Measurements from ENCODE around the gene LMNA.
"Not testable (repeated sequence)": the region's sequence is repeated elsewhere in the genome, so short reads cannot be mapped to it uniquely, and the experiment has no call there.

Gene LMNA

DNA sequence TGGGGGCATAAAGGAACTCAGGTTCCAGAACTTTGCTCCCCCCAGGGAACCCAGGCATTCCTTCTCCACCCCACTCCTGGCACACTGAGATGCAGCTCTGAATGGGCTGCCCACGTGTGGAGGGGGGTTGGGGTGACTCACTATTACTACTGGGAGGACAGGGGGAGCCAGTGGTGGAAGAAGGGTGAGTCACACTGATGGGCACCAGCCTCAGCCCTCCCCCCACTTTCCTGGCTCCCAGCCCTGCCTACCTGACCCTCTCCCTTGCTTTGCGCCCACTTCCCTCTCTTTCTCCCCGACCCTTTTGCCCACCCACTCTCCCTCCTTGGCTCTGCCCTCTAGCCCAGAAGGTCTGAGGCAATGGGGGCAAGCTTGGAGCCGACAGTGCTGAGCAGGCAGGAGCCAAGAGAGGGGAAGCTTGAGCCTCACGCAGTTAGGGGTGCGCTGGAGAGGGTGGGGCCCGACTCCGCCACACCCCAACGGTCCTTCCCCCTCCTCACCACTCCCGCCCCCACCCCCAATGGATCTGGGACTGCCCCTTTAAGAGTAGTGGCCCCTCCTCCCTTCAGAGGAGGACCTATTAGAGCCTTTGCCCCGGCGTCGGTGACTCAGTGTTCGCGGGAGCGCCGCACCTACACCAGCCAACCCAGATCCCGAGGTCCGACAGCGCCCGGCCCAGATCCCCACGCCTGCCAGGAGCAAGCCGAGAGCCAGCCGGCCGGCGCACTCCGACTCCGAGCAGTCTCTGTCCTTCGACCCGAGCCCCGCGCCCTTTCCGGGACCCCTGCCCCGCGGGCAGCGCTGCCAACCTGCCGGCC lies at the start of gene LMNA:
LMNA (plus strand) TSS at position 611 of the 818 bp plus-strand sequence. CDS start 208 bp downstream, outside the sequence.
- DNase-seq (ENCODE audit: low spot score) = peak; percentile 94

DNA sequence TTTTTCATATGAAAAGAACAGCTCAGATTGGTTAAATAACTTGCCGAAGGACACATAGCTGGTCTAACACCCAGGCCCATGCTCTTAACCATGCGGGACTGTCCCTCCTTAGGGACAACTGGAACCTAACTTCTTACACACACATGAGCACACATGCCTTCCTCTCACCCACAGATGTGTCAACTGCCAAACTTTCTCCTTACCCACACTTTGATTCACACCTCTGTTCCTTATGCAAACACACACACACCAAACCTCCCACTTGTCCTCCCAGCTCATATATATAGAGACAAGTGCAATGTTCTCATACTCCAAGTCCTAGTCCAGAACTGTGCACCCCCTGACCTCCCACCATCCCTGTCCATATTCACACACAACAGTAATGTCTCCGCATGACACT lies 49.3 kb upstream of the LMNA start:
- DNase-seq (ENCODE audit: low spot score) = no peak

DNA sequence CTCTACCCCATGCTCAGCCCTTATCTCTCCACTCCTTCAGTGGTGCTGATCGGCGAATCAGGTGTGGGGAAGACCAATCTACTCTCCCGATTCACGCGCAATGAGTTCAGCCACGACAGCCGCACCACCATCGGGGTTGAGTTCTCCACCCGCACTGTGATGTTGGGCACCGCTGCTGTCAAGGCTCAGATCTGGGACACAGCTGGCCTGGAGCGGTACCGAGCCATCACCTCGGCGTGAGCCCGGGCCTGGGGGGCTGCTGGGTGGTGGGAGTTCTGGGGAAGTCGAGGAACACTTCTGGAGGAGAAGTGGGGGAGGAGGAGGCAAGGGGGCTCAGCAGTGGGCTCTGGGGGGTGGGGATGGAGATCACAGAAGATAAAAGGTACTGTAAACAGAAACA lies 48.6 kb upstream of the LMNA start:
- no peak for DNase-seq (ENCODE audit: low spot score)

DNA sequence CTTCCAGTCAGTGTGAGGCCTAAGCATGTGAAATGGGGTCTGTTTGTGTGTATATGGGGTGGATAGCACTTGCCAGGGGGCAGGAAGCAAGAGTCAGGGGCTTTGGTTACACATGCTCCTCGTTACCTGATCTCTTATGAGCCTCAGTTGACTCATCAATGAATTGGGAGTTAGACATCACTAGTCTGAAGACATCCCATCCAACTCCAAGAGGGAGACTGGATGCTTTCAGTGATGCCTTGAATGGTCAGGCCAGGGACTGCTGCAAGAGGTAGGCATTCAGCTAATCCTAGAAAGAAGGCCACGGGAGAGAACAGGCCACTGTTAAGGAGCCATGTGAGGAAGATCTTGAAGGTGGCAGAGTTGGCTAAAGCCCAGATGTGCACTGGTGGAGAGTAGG lies 47.2 kb upstream of the LMNA start:
- DNase-seq (ENCODE audit: low spot score) = no peak

DNA sequence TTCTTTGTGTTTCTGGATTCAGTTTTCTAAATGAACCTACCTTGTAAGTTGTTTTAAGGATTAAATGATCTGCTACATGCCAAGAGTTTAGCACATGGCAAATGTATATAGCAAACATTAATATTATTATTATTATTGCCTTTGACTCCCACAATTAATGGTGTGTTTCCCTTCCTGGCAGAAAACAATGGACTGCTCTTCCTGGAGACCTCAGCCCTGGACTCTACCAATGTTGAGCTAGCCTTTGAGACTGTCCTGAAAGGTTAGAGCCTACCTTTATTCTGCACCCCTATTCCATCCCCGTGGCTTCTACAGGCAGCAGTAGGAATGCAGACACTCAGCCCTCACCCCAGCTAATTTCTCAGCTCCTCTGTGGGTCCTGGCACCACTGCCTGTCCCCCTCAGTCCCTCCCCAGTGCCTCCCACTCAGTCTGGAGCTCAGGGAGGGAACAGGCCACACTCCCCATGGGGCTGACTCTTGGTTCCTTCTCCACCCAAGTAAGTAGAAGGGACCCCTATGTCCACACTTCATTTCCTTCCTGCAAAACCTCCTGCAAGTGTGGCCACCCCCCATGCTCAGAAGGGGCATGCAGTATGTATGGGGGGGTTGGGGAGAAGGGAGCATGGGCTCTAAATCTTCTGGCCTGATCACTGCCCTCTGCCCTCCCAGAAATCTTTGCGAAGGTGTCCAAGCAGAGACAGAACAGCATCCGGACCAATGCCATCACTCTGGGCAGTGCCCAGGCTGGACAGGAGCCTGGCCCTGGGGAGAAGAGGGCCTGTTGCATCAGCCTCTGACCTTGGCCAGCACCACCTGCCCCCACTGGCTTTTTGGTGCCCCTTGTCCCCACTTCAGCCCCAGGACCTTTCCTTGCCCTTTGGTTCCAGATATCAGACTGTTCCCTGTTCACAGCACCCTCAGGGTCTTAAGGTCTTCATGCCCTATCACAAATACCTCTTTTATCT lies 44.7 kb upstream of the LMNA start:
- no peak for DNase-seq (ENCODE audit: low spot score)

DNA sequence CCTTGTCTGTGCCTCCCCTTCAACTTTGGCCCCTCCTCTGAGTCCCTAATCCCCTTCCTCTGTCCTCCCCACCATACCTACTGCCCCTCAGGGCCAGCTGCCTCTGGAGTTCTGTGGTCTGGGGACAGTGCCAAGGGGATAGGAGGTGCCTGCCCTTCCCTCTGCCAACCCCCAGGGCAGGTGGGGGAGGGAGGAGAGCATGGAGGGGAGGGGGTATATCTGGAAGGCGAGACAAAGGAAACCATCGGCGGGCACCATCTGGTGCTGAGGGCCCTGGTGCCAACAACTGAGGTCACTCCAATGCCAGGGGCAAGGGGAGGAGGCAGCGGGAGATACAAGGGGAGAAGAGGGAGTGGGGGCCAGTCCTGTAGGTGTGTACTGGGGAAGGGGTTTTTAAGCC lies 44.0 kb upstream of the LMNA start:
- DNase-seq (ENCODE audit: low spot score) = no peak

DNA sequence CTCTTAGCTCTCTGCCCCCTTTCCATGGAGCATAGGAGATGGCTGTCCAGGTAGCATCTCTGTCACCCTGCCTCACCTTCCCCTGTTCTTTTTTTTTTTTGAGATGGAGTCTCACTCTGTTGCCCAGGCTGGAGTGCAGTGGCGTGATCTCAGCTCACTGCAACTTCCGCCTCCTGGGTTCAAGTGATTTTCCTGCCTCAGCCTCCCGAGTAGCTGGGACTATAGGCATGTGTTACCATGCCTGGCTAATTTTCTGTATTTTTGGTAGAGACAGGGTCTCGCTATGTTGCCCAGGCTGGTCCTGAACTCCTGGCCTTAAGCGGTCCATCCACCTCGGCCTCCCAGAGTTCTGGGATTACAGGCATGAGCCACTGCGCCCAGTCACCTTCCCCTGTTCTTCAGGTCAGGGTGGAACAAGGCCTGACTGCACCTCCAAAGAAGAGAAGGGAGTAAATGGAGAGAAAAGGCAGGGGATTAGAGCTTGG lies 43.1 kb upstream of the LMNA start:
- not testable (repeated sequence) for DNase-seq (ENCODE audit: low spot score)

DNA sequence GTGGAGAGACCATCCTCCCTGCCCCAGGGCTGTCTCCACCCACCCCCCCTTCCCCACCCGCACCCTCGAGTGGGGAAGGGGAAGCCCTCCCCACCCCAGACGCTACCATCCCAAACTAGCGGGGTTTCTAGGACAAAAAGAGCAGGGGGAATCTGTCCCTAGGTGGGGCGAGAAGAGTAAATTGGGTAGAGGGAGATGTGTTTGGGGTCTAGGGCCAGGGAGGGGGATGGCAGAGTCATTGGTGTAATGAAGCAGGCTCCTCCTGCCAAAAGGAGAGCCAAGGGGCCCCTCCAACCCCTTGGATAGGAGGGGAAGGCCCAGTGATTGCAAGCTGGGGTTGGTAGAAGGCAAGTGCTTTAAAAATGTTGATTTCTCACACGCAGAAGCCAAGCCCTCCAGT lies 42.3 kb upstream of the LMNA start:
- no peak for DNase-seq (ENCODE audit: low spot score)

DNA sequence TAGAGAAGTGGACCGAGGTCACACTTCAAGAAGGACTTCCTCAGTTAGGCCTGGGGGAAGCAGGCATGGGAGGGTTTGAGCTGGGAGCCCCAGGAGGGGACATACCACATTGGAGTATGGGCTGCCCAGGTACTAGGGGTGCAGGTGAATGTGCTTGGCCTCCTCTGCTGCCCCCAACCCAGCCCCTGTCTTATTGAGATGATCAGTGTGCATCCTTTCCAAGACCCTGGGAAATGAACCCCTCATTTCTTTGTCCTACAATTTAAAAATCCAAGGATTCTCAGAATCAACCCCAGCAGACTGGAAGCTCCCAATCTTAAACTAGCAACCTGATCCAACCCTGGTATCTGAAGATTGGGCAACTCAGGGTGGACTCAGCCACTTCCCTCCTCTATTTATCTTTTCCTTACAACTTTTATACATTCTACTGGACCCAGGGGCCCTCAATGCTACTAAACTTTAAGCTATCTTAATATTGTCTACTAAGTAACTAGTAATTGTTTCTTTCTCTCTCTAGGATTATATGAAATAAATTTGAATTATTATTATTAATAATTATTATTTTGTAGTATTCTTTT lies 41.3 kb upstream of the LMNA start:
- no peak for DNase-seq (ENCODE audit: low spot score)

DNA sequence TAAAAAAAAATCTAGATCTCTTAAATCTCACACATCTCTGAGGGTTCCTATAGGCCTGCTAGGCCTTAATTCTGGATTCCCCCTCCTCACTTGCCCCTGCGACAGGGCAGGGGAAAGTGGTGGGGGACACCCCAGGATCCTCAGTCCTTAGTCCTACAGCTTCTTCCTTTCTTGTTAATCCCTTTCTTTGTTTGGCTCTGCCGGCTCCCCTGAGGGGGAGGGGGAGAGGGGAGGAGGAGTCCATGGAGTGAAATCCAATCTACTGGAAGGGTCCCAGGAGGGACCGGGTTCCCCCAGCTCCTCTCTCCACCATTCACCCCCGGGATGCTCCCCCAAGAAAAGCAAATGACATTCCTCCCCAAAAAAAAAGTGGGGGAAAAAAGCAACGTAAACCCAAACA lies 40.8 kb upstream of the LMNA start:
- DNase-seq (ENCODE audit: low spot score) = no peak

DNA sequence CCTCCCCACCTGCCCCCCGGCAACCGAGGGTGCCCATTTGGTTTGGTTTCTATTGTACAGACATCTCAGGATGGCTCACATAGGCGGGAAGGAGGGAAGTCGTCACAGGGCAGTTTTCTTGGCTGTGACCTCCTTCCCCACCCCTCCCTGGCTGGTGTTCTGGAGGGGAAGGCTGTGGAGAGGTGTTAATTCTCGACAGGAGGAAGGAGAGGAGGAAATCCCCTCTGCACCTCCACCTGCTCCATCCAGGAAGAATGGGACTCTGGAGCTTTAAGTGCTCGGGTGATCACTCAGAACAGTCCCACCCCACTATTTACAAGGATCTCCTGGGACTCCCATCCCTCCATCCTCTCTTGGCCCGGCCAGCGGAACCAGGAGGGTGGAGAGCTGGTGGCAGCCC lies 39.9 kb upstream of the LMNA start:
- no peak for DNase-seq (ENCODE audit: low spot score)

DNA sequence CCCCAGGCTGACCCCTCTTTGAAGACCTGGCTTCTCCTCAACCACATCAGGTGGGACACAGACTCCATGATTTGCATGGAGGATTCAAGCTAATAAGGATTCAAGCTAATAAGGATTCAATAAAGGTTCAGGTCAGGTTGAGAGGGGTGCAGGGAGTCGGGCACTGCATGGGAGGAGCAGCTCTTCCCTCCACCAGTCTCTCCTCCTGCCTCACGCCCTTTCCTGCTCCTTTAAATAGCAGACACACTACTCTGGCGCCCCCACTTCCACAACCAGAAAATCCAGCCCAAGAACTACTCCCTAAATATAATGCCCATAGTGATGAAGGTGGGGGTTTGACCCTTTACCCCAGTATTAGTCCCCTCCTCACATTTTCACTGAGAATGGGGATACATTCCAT lies 39.3 kb upstream of the LMNA start:
- DNase-seq (ENCODE audit: low spot score) = no peak

DNA sequence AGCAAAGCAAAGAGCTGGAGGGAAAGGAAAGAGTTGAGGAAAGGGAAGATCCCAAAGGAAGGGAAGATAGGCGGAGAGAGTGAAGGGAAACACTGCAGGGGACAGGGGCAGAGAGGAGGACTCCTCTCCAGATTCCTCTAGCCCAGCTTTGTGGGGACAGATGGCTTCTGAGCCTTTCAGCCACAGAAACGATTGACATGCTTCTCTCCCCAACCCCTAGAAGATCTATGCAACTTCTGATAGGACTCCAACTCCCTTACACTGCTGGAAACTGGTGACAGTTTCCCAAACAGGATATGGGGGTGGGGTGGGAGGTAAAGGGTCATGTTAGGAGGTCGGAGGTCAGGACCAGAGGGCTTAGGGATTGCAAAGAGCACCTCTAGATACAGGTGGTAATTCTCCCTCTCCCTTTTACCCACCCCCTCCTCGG lies 38.7 kb upstream of the LMNA start:
- no peak for DNase-seq (ENCODE audit: low spot score)

DNA sequence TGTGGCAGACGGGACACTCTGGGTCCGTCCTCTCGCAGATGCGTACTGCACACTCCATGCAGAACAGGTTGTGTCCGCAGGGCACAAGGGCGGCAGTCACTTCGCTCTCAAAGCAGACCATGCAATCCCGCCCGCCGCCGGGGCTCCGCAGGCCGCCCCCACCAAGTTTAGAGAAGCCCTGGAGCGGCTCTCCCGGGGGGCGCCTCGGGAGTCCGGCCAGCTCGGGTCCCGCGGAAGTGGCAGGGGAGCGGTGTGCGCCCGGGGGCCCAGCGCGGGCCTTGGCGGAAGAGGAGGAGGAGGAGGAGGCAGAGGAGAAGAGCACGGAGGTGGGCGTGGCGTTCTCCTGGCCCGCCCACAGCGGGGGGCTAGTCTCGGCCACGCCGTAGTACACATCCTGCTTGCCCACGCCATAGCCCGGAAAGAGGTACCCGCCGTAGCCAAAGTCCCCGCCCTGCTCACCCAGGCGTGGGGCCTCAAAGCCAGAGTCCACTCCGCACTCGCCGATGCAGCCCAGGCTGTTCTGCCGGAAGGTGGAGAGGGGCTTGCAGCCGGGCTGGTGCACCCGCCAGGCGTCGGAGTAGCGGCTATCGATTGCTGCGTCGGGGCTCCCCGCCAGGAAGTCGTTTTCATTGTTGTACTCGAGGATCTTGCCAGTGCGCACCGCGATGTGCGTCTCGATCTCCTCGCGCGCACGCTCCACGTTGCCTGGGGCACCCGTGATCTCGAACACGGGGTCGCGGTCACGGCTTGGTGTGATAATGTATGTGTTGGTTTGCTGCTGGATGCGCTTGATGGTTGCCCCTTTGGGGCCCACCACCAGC lies 37.7 kb upstream of the LMNA start:
- no peak for DNase-seq (ENCODE audit: low spot score)

DNA sequence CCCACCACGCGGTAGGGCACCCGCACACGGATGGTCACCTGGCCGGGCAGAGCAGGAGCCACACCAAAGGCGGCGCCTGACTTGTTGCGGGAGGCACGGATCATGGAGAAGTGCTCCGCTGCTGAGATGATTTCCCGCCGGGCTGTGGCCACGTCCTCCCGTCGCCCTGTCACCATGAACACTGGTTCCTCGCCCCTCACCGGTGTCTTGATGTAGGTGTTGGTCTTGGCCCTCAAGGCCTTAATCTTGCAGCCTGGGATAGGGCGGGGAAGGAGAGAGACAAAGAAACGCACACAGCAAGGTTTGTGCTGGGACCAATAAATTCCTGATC lies 37.1 kb upstream of the LMNA start:
- DNase-seq (ENCODE audit: low spot score) = no peak

DNA sequence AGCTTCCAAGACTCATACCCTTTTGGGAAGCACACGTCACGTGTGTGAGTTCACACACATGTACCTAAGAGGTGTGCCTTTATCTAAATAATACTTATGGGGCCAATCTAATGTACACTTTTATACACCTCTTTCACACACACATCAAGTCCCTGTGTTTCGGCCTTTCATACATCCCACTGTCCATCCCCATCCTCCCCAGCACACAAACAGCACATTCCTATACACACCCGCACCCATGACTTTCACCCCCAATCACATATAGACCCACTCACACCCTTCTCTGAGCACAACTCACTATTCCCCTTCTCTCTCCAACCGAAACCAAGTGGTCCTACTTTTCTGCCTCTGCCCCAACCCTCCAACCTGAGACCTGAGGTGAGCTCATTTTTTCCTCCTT lies 35.8 kb upstream of the LMNA start:
- no peak for DNase-seq (ENCODE audit: low spot score)

DNA sequence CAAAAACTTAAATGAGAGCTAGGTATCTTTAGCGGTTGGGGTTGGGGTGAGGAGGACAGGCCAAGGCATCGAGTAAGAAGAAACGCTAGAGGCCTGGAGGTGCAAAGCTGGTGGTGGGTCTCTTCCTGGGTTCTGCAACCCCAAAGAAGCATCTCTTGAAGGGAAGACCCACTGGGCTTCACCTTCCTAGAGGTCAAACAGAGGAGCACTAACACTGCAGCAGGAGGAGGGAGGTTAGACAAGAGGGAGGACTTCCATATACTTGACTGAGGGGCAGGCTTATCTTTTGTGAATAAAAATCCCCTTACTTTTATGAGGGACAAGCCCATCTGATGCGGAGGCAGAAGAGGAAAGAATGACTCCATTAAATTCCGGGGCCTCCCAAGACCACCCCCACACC lies 34.7 kb upstream of the LMNA start:
- DNase-seq (ENCODE audit: low spot score) = no peak

DNA sequence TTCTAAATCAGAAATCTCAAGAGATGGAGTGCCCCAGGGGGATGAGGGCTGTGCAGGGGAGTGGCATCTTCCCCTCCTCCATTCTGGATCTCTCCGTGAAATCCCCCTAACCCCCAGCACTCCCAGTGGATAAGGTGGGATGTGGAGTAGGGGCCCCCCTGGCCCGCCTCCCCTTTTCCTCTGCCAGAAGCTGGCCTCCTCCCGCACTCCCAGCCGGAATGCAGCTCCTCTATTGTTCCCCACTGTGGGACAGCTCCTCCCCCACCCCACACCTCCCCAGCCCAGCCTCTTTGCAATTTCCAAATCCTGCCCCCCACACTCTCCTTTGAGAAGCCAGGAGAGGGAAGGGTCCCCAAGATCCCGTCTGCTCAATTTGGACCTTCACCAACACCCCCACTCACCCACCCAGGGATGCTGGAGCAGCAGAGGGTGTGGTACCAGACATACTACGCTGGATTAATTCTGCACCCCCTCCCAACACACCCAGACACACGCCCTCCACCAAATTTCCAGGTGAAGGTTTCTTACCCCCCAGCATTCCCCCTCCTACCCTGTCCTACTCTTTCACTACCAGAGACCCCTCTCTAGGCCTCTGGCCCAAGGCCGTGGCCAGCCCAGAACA lies 34.2 kb upstream of the LMNA start:
- DNase-seq (ENCODE audit: low spot score) = no peak

DNA sequence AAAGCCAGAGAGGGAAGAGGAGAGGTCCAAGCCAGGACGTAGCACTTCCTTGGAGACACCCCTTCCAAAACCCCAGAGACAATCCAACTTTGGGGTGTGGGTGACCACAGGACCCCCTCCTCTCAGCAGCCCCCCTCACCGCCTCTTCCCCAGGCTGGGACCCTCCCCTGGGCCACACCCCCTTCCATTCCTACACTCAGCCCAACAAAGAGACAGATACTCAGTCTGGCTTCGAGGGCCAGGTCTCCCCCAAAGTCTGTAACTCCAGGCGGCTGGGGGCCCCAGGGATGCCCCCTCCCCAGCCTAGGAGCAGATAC lies 33.7 kb upstream of the LMNA start:
- no peak for DNase-seq (ENCODE audit: low spot score)

DNA sequence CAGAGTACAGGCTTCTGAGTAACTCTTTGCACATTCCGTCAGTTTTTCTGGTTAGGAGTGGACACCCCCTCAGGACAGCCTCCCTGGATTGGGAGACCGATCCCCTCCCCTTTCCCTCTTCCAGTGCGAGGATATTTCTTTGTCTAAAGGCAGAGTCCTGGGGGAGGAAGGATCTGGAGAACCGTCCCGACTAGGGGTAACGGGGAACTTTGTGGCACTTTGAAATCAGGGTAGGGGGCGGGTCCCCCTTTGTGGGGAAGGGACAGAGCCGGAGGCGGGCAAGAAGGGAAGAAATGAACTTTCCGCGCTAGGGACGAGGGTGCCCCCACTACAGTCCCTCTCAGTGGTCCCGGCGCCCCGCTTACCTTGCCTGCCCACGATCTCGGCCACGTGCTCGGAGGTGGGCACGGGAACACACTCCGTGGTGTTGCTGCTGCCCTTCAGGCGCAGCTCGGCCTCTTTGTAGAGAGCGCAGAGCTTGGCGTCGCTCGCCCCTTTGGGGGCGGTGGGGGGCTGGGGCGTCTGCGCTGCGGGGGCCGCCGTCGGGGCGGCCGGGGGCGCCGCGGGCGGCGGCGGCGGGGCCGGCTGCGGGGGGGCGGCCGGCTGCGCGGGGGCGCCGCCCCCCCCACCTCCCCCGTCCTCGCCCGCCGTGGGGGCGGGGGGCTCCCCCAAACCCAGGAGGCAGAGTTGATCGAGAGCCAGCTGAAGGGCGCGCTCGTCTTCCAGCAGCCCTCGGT lies 33.2 kb upstream of the LMNA start:
- no peak for DNase-seq (ENCODE audit: low spot score)

DNA sequence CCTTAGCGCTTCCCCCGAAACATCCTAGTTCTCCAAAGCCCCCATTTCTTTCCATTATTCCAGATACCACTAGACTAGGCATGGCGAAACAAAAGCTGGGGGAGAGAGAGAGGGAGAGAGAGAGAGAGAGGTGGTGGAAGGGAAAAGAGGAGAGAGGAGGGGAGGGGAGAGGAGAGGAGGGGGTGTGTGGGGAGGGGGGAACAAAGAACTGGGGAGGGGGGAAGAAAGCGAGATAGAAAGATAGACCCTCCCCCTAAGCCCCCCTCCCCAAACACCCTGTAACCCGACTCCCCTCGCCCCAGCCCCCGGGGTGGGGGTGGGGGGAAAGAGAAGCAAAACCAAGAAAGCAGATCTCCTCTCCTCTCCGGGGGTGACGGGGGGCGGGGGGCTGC lies 32.6 kb upstream of the LMNA start:
- no peak for DNase-seq (ENCODE audit: low spot score)

Data from CD4-positive, alpha-beta T cell treated with Interleukin-2 at 100 ng/mL for 4 hours (primary cell).